WTC11 (cell line): ENCODE results near the gene ZNF155. TPM values are rescaled to one million over a fixed set of nuclear protein-coding genes. Genes with fewer than 3 reads are reported as not detected.

Source experiments
- ATAC-seq: fragments of 200-7000 bp; cut with Tn5 transposase; 2 replicates; pipeline ENCODE4 v1.10.0; 2021; ENCODE audit warnings: mild to moderate bottlenecking, moderate library complexity
- CTCF ChIA-PET: fragments of 300-600 bp; sonication (Branson Sonifier 250); formaldehyde crosslinking; loops from one replicate; lab custom pipeline; 2021; ENCODE audit warnings: antibody characterized with exemption; lab: Charles Lee
- POLR2A ChIA-PET: fragments of 350-600 bp; sonication (Branson Sonifier 250); formaldehyde crosslinking; loops from one replicate; lab custom pipeline; 2021; ENCODE audit warnings: antibody characterized with exemption; lab: Charles Lee
- DNase-seq: peaks from one replicate; pipeline ENCODE4 v3.0.0; 2021; ENCODE audit warnings: low spot score
- H3K27ac Mint-ChIP-seq: 2 replicates; pipeline ENCODE4 v1.8.0; 2021; ENCODE audit warnings: mixed read lengths
- H3K27me3 Mint-ChIP-seq: 2 replicates; pipeline ENCODE4 v1.8.0; 2021; ENCODE audit warnings: low read depth, mild to moderate bottlenecking, moderate library complexity, mixed read lengths
- H3K36me3 Mint-ChIP-seq: 2 replicates; pipeline ENCODE4 v1.8.0; 2021; ENCODE audit warnings: mixed read lengths
- H3K4me1 Mint-ChIP-seq: 2 replicates; pipeline ENCODE4 v1.8.0; 2022; ENCODE audit warnings: mixed read lengths
- H3K4me3 Mint-ChIP-seq: 2 replicates; pipeline ENCODE4 v1.8.0; 2021; ENCODE audit warnings: mild to moderate bottlenecking, moderate library complexity, mixed read lengths
- H3K9me3 Mint-ChIP-seq: 2 replicates; pipeline ENCODE4 v1.8.0; 2021; ENCODE audit warnings: mixed read lengths
- ATF2 ChIP-seq: sonication (generic); formaldehyde crosslinking; IDR thresholded peaks from 2 replicates; pipeline ENCODE4 v1.8.1; 2022; ENCODE audit warnings: low read depth, missing genetic modification reagents, borderline replicate concordance
- ATF6 ChIP-seq: sonication (generic); formaldehyde crosslinking; IDR thresholded peaks from 2 replicates; pipeline ENCODE4 v1.8.1; 2023; ENCODE audit warnings: mild to moderate bottlenecking, missing genetic modification reagents
- CREB1 ChIP-seq: sonication (generic); formaldehyde crosslinking; IDR thresholded peaks from 2 replicates; pipeline ENCODE4 v1.8.0; 2023; ENCODE audit warnings: mild to moderate bottlenecking, missing genetic modification reagents
- ELF4 ChIP-seq: sonication (generic); formaldehyde crosslinking; IDR thresholded peaks from 2 replicates; pipeline ENCODE4 v1.8.1; 2022; ENCODE audit warnings: low read depth, mild to moderate bottlenecking, moderate library complexity, missing genetic modification reagents
- GABPB1 ChIP-seq: sonication (generic); formaldehyde crosslinking; IDR thresholded peaks from 2 replicates; pipeline ENCODE4 v1.8.1; 2023; ENCODE audit warnings: mild to moderate bottlenecking, missing genetic modification reagents
- GTF2I ChIP-seq: fragments of 250-450 bp; sonication (Bioruptor Pico); conservative IDR thresholded peaks from 2 replicates; pipeline ENCODE4 v1.4.0; 2021; ENCODE audit warnings: mild to moderate bottlenecking
- KAT7 ChIP-seq: sonication (generic); formaldehyde crosslinking; IDR thresholded peaks from 2 replicates; pipeline ENCODE4 v1.8.1; 2023; ENCODE audit warnings: missing genetic modification reagents, mild to moderate bottlenecking, borderline replicate concordance
- MAX ChIP-seq: sonication (generic); formaldehyde crosslinking; IDR thresholded peaks from 2 replicates; pipeline ENCODE4 v1.8.0; 2022; ENCODE audit warnings: mild to moderate bottlenecking, missing genetic modification reagents
- MYBL2 ChIP-seq: sonication (generic); formaldehyde crosslinking; IDR thresholded peaks from 2 replicates; pipeline ENCODE4 v1.8.1; 2023; ENCODE audit warnings: mild to moderate bottlenecking, moderate library complexity, missing genetic modification reagents
- NFATC4 ChIP-seq: fragments of 250-450 bp; sonication (Bioruptor Pico); IDR thresholded peaks from 2 replicates; pipeline ENCODE4 v1.9.0; 2021; ENCODE audit warnings: mild to moderate bottlenecking
- NR3C1 ChIP-seq: sonication (generic); formaldehyde crosslinking; conservative IDR thresholded peaks from 2 replicates; pipeline ENCODE4 v1.8.1; 2023; ENCODE audit warnings: low read depth, mild to moderate bottlenecking, missing genetic modification reagents
- PREB ChIP-seq: sonication (generic); formaldehyde crosslinking; IDR thresholded peaks from 2 replicates; pipeline ENCODE4 v1.8.1; 2022; ENCODE audit warnings: mild to moderate bottlenecking, missing genetic modification reagents, moderate library complexity, borderline replicate concordance
- SMAD4 ChIP-seq: sonication (generic); formaldehyde crosslinking; IDR thresholded peaks from 2 replicates; pipeline ENCODE4 v1.8.0; 2022; ENCODE audit warnings: mild to moderate bottlenecking, missing genetic modification reagents
- SOX15 ChIP-seq: fragments of 250-450 bp; sonication (Bioruptor Pico); IDR thresholded peaks from 2 replicates; pipeline ENCODE4 v1.9.0; 2021; ENCODE audit warnings: mild to moderate bottlenecking
- STAT6 ChIP-seq: sonication (generic); formaldehyde crosslinking; conservative IDR thresholded peaks from 2 replicates; pipeline ENCODE4 v1.8.1; 2023; ENCODE audit warnings: mild to moderate bottlenecking, low read depth, missing genetic modification reagents, moderate library complexity
- TEAD1 ChIP-seq: sonication (generic); formaldehyde crosslinking; IDR thresholded peaks from 2 replicates; pipeline ENCODE4 v1.8.0; 2022; ENCODE audit warnings: mild to moderate bottlenecking, missing genetic modification reagents
- USF1 ChIP-seq: sonication (generic); formaldehyde crosslinking; IDR thresholded peaks from 2 replicates; pipeline ENCODE4 v1.8.0; 2022; ENCODE audit warnings: mild to moderate bottlenecking, missing genetic modification reagents
- ZNF232 ChIP-seq: sonication (generic); formaldehyde crosslinking; IDR thresholded peaks from 2 replicates; pipeline ENCODE4 v1.8.0; 2022; ENCODE audit warnings: mild to moderate bottlenecking, missing genetic modification reagents
- ZNF263 ChIP-seq: sonication (generic); formaldehyde crosslinking; IDR thresholded peaks from 2 replicates; pipeline ENCODE4 v1.8.1; 2022; ENCODE audit warnings: low read depth, mild to moderate bottlenecking, moderate library complexity, missing genetic modification reagents
- ZNF317 ChIP-seq: sonication (generic); formaldehyde crosslinking; IDR thresholded peaks from 2 replicates; pipeline ENCODE4 v1.8.1; 2023; ENCODE audit warnings: low read depth, mild to moderate bottlenecking, moderate library complexity, missing genetic modification reagents, borderline replicate concordance
- ZNF425 ChIP-seq: fragments of 250-450 bp; sonication (Bioruptor Pico); conservative IDR thresholded peaks from 2 replicates; pipeline ENCODE4 v1.9.0; 2021; ENCODE audit warnings: mild to moderate bottlenecking
- ZNF671 ChIP-seq: fragments of 250-450 bp; sonication (Bioruptor Pico); IDR thresholded peaks from 2 replicates; pipeline ENCODE4 v1.8.0; 2021; ENCODE audit warnings: mild to moderate bottlenecking
- total RNA-seq: library from RNA; stranded (reverse); gene quantifications from 3 replicates; pipeline ENCODE4 v1.2.3, GENCODE V29; 2021

The ZNF155 gene
- total RNA-seq, 1 experiment from 2014 or later = 10.2 TPM

- TF ChIP-seq ZNF425 (CRISPR knock-in tag) (no peak), MYBL2 (CRISPR knock-in tag) (peak; percentile 95), MAX (CRISPR knock-in tag) (peak; percentile 60; the same call in 1 of the 2 replicates)
Observed at GRCh38 chr19:43950834-43951645, 32.9 kb upstream of the ZNF155 start, which contains the start of gene ZNF221 (continued).

GRCh38 chr19:43956827-43957226 is 27.2 kb upstream of the ZNF155 start:
- no peak for ATAC-seq
- no peak overlapping the region for H3K27ac Mint-ChIP-seq
- no peak for DNase-seq
- H3K4me3 Mint-ChIP-seq = no peak overlapping the region
- TF ChIP-seq USF1 (CRISPR knock-in tag) = no peak
- TF ChIP-seq TEAD1 = no peak
- no peak for TF ChIP-seq NFATC4 (CRISPR knock-in tag)
- TF ChIP-seq MYBL2 (CRISPR knock-in tag) = no peak
- TF ChIP-seq KAT7 (CRISPR knock-in tag) = no peak
- TF ChIP-seq ELF4 (CRISPR knock-in tag) = no peak
- TF ChIP-seq SMAD4 (CRISPR knock-in tag) = no peak
- TF ChIP-seq ZNF232 (CRISPR knock-in tag) = no peak
- TF ChIP-seq GTF2I (CRISPR knock-in tag) = no peak
- TF ChIP-seq PREB (CRISPR knock-in tag) = no peak
- H3K27me3 Mint-ChIP-seq = no peaks in the 10 kb centered on the region
- peaks cover 41% of the 10 kb centered on the region for H3K36me3 Mint-ChIP-seq
- peaks cover 3% of the 10 kb centered on the region; the same call in 1 of the 2 replicates for H3K4me1 Mint-ChIP-seq
- POLR2A ChIA-PET = no interaction called here
- CTCF ChIA-PET = no interaction called here
- peaks cover 70% of the 10 kb centered on the region for H3K9me3 Mint-ChIP-seq

GRCh38 chr19:43957891-43958290 is 26.1 kb upstream of the ZNF155 start:
- DNase-seq (no peak), ATAC-seq (no peak)
- Mint-ChIP-seq H3K9me3 (peaks cover 77% of the 10 kb centered on the region), H3K36me3 (peaks cover 48% of the 10 kb centered on the region), H3K4me3 (no peak overlapping the region), H3K27me3 (no peaks in the 10 kb centered on the region), H3K27ac (no peak overlapping the region), H3K4me1 (no peaks in the 10 kb centered on the region)
- POLR2A ChIA-PET = no interaction called here
- CTCF ChIA-PET = no interaction called here
- TF ChIP-seq NR3C1 (no peak), ZNF671 (no peak), ATF6 (no peak), GABPB1 (CRISPR knock-in tag) (no peak), CREB1 (CRISPR knock-in tag) (no peak), SOX15 (no peak), MAX (CRISPR knock-in tag) (no peak), ZNF263 (CRISPR knock-in tag) (no peak), STAT6 (CRISPR knock-in tag) (no peak), ZNF317 (CRISPR knock-in tag) (no peak), ATF2 (CRISPR knock-in tag) (no peak)
